ENCODE results near the gene CAMKK1. TPM values are rescaled to one million over a fixed set of nuclear protein-coding genes. Genes with fewer than 3 reads are reported as not detected.
"Not testable (repeated sequence)": the region's sequence is repeated elsewhere in the genome, so short reads cannot be mapped to it uniquely, and the experiment has no call there.

The CAMKK1 gene
- total RNA-seq, 2 donors from 2014 or later: 5.8 to 5.9 TPM

DNA sequence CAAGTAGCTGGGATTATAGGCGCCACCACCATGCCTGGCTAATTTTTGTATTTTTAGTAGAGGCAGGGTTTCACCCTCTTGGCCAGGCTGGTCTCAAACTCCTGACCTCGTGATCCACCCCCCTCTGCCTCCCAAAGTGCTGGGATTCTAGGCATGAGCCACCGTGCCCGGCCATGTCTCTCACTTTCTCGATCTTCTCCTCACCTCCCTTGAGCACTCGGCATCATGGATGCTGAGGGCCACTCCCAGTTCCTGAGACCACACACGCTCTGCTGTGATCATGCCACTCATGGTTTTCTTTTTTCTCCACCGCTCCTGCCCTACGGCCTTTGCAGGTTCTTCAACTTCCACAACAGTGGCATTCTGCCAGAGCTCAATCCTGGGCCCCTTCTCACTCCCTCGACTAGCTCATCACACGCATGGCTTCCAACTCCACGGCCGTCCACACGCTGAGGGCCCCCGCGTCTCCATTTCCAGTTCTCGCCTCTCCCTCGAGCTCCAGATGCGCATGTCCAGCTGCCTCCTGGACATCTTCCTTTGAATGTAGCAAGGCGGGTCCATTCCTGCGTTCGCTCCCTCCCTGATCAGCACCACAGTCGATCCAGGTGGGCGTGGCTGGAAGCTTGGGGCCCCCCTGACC lies 41.3 kb downstream of the CAMKK1 start:
- Mint-ChIP-seq H3K4me1 (peaks cover 5% of the 10 kb centered on the region), H3K27me3 (peaks cover 16% of the 10 kb centered on the region), H3K27ac (peak overlapping the region; percentile 68), H3K36me3 (ENCODE audit: low read depth) (peaks cover 3% of the 10 kb centered on the region), H3K4me3 (no peak overlapping the region)
- DNase-seq: no peak
- no peaks in the 10 kb centered on the region for H3K9me3 ChIP-seq (ENCODE audit: control insufficient read depth, low read length, poor library complexity, severe bottlenecking)
- ATAC-seq: no peak

DNA sequence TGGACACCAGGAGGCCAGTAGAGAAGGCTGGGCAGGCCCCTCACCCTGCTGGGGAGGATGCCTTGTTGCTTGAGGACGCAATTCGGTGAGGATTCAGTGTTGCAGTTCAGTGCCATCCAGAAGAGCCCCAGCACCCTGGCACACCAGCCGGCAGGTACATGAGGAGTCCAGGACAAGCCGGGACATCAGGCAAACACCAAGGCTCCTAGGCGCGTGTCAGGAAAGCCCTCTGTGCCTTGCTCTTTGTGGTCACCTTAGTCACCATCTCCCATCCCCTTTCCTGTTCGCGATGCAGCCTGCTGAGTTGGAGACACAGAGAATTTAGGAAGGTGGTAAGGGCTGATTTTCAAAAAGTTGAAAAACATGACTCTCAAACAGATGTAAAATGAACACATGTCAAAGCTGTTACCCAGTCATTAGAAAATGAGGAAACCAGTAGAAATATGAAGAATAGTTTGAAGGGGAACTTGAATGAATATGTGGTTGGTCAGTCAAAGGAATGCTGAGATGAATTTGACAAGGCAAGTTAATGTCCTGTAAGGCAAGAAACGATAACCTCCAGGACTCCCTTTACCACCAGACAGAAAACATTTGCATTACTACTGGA lies 44.5 kb downstream of the CAMKK1 start:
- peaks cover 16% of the 10 kb centered on the region for H3K27me3 Mint-ChIP-seq

DNA sequence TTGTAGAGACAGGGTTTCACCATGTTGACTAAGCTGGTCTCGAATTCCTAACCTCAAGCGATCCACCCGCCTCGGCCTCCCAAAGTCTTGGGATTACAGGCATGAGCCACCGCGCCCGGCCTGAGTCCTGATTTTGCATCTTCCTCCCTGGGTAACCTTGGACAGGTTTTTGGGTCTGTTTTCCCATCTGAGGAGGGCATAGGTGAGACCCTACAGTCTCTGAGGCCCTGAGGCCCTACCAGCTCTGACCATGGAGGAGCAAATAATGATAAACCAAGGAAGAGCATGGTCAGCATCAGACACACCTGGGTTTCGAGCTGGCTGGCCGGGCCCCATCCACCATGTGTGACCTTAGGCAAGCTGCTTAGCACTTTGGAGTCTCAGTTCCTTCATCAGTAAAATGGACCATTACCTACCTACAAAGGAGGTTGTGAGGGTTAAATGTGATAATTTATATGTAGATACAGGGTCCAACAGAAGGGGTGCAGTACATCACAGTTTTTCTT lies 45.6 kb downstream of the CAMKK1 start:
- peaks cover 9% of the 10 kb centered on the region for H3K27me3 Mint-ChIP-seq
- peaks cover 24% of the 10 kb centered on the region for H3K4me1 Mint-ChIP-seq
- ATAC-seq (no peak), DNase-seq (no peak)
- H3K4me3 Mint-ChIP-seq: no peak overlapping the region
- no peaks in the 10 kb centered on the region for H3K9me3 ChIP-seq (ENCODE audit: control insufficient read depth, low read length, poor library complexity, severe bottlenecking)
- H3K36me3 Mint-ChIP-seq (ENCODE audit: low read depth): peaks cover 3% of the 10 kb centered on the region
- H3K27ac Mint-ChIP-seq: no peak overlapping the region

More for the DNA sequence above, 44.5 kb downstream of the CAMKK1 start:
- Mint-ChIP-seq H3K27ac (no peak overlapping the region), H3K36me3 (ENCODE audit: low read depth) (peaks cover 3% of the 10 kb centered on the region), H3K4me3 (no peak overlapping the region), H3K4me1 (peaks cover 24% of the 10 kb centered on the region)
- no peaks in the 10 kb centered on the region for H3K9me3 ChIP-seq (ENCODE audit: control insufficient read depth, low read length, poor library complexity, severe bottlenecking)
- no peak for ATAC-seq
- no peak for DNase-seq

DNA sequence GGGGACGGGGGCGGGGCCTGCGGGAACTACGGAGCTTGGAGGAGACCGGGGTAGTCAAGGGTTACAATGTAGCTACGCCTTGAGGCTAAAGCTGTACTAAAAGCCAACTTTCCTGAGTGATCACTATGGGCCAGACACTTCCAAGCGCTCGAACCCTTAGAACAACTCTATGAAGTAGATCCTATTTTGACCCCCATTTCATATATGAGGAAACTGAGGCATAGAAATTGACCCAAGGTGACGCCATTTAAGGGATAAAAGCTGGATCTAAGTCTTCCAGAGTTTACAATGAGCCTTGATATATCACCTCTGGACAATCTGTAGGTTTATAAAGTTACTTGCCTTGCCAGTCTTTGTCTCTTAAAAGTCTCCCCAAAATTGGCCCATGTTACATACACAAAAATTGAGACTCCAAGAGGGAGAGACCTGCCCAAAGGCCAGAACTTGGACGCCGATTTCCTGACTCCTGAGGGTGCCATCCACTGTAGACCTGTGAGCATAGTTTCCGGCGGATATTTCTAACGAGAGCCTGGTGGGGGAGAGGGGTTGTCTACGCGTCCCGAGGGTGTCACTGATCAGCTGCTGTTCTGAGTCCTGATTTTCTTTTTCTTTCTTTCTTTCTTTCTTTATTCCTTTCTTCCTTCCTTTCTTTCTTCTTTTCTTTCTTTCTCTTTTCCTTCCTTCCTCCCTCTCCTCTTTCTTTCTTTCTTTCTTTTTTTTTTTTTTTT lies 46.3 kb downstream of the CAMKK1 start:
- DNase-seq: no peak
- Mint-ChIP-seq H3K4me1 (peaks cover 21% of the 10 kb centered on the region), H3K27me3 (peaks cover 3% of the 10 kb centered on the region), H3K36me3 (ENCODE audit: low read depth) (no peaks in the 10 kb centered on the region), H3K27ac (no peak overlapping the region), H3K4me3 (peak overlapping the region; percentile 93)
- no peak for ATAC-seq
- no peaks in the 10 kb centered on the region for H3K9me3 ChIP-seq (ENCODE audit: control insufficient read depth, low read length, poor library complexity, severe bottlenecking)

DNA sequence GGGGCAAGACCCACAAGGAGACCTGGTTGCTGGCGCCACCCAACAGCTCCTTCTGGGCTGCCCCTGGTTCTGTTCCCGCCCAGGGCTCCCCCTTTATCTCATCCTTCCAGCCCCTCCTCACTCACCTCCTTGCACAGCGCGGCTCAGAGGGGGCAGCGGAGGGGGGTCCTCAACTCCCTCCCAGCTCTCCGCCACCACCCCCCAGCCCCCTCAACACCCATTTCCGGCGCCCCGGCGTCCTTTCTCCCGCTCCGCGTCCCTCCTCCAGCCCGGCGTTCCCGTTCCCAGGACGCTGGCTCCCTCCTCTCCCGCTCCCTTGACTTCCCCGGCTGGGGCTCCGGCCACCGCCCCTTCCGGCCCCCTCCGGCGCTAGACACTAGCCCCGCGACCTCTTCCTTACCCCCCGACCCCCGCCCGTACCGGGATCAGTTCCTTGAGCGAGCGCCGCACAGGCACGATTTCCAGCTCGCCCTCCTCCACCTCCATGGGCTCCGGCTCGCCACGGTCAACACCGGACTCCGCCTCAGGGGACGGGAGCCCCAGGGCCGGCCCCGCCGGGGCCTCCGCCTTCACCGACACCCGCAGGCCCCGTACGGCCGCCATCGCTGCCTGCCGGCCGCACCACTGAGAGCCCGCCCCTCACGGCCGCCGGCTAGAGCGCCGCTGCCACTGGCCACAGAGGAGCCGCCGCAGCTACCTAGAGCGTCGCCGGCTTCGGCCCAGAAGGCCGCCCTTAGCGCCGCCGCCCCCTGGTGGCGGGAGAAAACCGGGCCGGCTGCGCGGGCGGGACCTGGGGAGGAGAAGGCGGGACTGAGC lies 47.0 kb downstream of the CAMKK1 start, which contains the start of gene NCBP3:
Gene NCBP3, minus strand, starts transcription at position 626 of the 816 bp plus-strand sequence. Its CDS starts 23 bp downstream, at position 603.
- Mint-ChIP-seq H3K36me3 (ENCODE audit: low read depth) (no peaks in the 10 kb centered on the region), H3K4me1 (peaks cover 21% of the 10 kb centered on the region)

DNA sequence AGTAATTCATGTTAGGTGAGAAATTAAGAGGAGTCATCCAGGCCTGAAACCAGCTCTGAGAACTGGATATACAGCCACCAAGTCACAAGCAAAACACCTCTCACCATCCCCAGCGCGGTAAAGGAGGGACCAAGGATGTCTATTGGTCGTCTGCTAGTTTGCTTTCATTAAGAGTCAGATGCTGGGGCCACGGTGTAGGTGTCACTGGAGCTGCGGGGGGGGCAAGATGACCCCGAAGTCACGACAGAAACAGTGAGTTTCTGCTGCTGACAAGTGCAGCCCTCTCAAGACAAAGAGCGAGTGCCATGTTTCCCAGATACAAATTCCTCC lies 47.6 kb downstream of the CAMKK1 start:
- ATAC-seq: no peak
- Mint-ChIP-seq H3K27me3 (no peaks in the 10 kb centered on the region), H3K4me1 (peaks cover 26% of the 10 kb centered on the region), H3K4me3 (peak overlapping the region; percentile 93), H3K36me3 (ENCODE audit: low read depth) (peaks cover 2% of the 10 kb centered on the region), H3K27ac (peak overlapping the region; percentile 85)
- no peak for DNase-seq
- no peaks in the 10 kb centered on the region for H3K9me3 ChIP-seq (ENCODE audit: control insufficient read depth, low read length, poor library complexity, severe bottlenecking)

More for the DNA sequence above, 47.0 kb downstream of the CAMKK1 start, which contains the start of gene NCBP3:
- Mint-ChIP-seq H3K27ac (peak within 1 kb of the TSS; percentile 85), H3K4me3 (peak within 1 kb of the TSS; percentile 93), H3K27me3 (no peaks in the 10 kb centered on the region)
- H3K9me3 ChIP-seq (ENCODE audit: control insufficient read depth, low read length, poor library complexity, severe bottlenecking): no peaks in the 10 kb centered on the region
- ATAC-seq: peak; percentile 97
- DNase-seq: peak; percentile 89 to 96 (median 93)

DNA sequence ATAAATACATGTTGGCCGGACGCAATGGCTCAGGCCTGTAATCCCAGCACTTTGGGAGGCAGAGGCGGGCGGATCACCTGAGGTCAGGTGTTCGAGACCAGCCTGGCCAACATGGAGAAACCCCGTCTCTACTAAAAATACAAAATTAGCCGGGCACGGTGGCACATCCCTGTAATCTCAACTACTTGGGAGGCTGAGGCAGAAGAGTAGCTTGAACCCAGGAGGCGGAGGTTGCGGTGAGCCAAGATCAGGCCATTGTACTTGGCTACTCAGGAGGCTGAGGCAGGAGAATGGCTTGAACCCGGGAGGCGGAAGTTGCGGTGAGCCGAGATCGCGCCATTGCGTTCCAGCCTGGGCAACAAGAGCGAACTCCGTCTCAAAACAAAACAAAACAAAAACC lies 48.3 kb downstream of the CAMKK1 start:
- H3K27me3 Mint-ChIP-seq; H3K9me3 ChIP-seq (ENCODE audit: control insufficient read depth, low read length, poor library complexity, severe bottlenecking); DNase-seq; H3K36me3 Mint-ChIP-seq (ENCODE audit: low read depth); ATAC-seq: not testable (repeated sequence)
- peaks cover 27% of the 10 kb centered on the region for H3K4me1 Mint-ChIP-seq
- peak overlapping the region; percentile 93 for H3K4me3 Mint-ChIP-seq
- H3K27ac Mint-ChIP-seq: peak overlapping the region; percentile 37

DNA sequence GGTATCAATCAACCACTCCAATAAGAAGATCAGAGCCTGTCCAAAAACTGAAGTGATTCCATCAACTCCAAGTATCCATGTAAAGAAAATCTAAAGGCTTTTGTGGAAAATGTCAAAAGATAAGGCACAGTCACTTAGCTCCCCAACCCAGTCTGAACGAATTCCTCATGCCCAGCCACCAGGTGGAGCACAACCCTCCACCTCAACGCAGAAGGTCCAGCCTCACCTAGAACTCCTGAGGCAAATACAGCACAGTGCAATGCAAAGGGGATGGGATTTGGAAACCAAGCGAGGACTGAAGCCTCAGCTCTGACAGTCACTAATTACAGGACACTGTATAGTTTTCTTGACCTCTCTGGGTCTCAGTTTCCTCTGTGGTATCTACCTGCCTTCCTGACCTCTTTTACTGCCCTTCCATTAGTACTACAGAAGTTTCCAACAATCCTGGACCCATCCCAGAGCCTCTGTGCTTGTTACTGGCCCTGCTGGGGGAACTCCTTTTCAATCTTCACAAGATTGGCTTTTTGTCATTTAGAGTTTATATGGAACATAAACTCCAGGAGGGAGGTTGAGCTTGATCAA lies 48.8 kb downstream of the CAMKK1 start:
- peak overlapping the region; percentile 37 for H3K27ac Mint-ChIP-seq
- H3K27me3 Mint-ChIP-seq: no peaks in the 10 kb centered on the region
- H3K9me3 ChIP-seq (ENCODE audit: control insufficient read depth, low read length, poor library complexity, severe bottlenecking): no peaks in the 10 kb centered on the region
- DNase-seq: peak in 1 of 3 donors; percentile 36
- peaks cover 27% of the 10 kb centered on the region for H3K4me1 Mint-ChIP-seq
- peaks cover 2% of the 10 kb centered on the region for H3K36me3 Mint-ChIP-seq (ENCODE audit: low read depth)
- H3K4me3 Mint-ChIP-seq: peak overlapping the region; percentile 49
- no peak for ATAC-seq

DNA sequence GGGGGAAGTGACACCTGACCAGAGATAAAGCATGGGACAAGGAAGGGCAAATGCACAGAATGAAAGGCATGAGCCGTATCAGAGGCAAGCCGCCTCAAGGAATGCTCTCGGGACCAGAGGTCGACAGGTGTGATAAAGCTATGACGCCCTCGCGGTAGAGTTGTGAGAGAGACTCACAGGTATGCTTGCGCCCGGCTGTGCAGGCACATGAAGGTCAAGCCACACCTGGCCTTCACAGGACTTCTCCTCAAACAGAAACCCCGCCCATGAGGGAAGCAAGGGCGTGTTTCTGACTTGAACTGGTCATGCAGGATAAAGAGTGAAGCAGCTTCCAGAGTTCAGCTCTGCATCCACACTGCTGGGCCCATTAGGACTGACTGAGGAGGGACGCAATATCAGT lies 54.6 kb downstream of the CAMKK1 start:
- no peaks in the 10 kb centered on the region for H3K9me3 ChIP-seq (ENCODE audit: control insufficient read depth, low read length, poor library complexity, severe bottlenecking)
- ATAC-seq: no peak
- Mint-ChIP-seq H3K4me1 (peaks cover 22% of the 10 kb centered on the region), H3K27me3 (no peaks in the 10 kb centered on the region), H3K4me3 (no peak overlapping the region), H3K27ac (peak overlapping the region; percentile 37), H3K36me3 (ENCODE audit: low read depth) (peaks cover 5% of the 10 kb centered on the region)
- no peak for DNase-seq

DNA sequence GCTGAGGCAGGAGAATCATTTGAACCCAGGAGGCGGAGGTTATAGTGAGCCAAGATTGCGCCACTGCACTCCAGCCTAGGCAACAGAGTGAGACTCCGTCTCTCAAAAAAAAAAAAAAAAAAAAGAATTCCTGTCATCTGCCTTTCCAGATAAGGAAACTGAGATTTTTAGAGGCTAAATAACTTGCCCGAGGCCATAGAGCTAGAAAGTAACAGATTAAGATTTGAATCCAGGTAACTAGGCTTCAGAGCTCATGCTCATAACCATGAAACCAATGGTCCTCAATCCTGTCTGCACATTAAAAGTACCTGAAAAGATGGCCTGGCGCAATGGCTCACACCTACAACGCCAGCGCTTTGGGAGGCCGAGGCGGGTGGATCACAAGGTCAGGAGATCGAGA lies 56.3 kb downstream of the CAMKK1 start:
- H3K27ac Mint-ChIP-seq: no peak overlapping the region
- H3K9me3 ChIP-seq (ENCODE audit: control insufficient read depth, low read length, poor library complexity, severe bottlenecking): no peaks in the 10 kb centered on the region
- peaks cover 5% of the 10 kb centered on the region for H3K36me3 Mint-ChIP-seq (ENCODE audit: low read depth)
- DNase-seq (no peak), ATAC-seq (no peak)
- H3K4me3 Mint-ChIP-seq: no peak overlapping the region
- peaks cover 23% of the 10 kb centered on the region for H3K4me1 Mint-ChIP-seq
- H3K27me3 Mint-ChIP-seq: no peaks in the 10 kb centered on the region

DNA sequence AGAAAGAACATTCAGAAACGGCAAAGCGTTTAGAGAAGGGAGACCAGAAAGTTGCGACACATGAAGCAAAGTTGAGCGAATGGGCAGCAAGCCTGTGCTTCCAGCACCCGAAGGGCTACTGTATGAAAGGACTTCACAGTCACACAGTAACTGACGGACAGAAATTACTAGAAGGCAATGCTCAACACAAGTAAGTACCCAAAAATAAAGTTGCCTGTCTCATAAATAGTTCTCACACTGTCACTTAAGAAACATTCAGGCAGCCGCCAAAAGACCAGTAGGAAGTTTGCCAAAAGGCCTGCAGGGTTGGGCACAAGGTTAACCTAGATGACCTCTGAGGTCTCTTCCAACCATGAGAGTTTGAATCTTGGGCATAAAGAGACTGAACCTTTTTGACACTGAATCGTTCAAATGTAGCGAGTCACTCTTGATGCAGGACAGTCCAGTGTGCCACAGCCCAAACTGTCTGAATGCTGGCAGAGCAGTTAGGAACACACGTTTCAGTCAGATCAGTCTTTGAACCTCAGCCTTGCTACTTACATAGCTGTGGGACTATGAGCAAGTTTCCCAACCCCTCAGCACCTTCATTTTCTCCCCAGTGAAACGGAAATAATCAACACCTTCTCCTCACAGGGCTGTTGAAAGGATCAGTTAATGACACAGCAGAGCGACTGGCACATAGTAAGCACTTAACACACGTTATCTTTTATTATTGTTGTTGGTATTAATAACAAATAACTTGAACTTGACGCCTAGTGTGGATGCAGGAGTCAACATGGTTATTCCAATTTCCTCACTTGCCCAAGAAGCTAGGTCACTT lies 57.2 kb downstream of the CAMKK1 start:
- no peaks in the 10 kb centered on the region for H3K27me3 Mint-ChIP-seq
- no peak overlapping the region for H3K4me3 Mint-ChIP-seq
- no peaks in the 10 kb centered on the region for H3K9me3 ChIP-seq (ENCODE audit: control insufficient read depth, low read length, poor library complexity, severe bottlenecking)
- ATAC-seq: no peak
- peaks cover 21% of the 10 kb centered on the region for H3K4me1 Mint-ChIP-seq
- H3K27ac Mint-ChIP-seq: no peak overlapping the region
- H3K36me3 Mint-ChIP-seq (ENCODE audit: low read depth): peaks cover 4% of the 10 kb centered on the region
- no peak for DNase-seq

DNA sequence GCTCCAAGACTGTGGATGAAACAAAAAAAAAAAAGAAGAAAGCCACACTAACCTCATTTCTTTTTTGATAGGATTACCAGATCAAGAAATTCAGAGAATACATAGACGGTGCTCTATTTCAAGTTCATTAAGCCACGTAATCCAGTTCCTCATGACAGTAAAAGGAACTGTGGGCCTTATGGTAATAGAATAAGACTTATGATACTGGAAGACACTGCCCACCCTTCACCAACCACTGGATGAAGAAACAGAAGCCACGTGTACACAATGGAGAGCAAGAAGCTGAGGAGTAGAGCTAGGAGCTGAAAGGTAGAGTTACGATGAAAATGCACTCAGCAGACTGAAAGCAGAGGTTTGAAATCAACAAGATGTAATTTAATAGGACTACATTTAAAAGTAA lies 58.0 kb downstream of the CAMKK1 start:
- DNase-seq: no peak
- no peak overlapping the region for H3K4me3 Mint-ChIP-seq
- H3K27ac Mint-ChIP-seq: no peak overlapping the region
- peaks cover 3% of the 10 kb centered on the region for H3K36me3 Mint-ChIP-seq (ENCODE audit: low read depth)
- H3K4me1 Mint-ChIP-seq: peaks cover 16% of the 10 kb centered on the region
- H3K9me3 ChIP-seq (ENCODE audit: control insufficient read depth, low read length, poor library complexity, severe bottlenecking): no peaks in the 10 kb centered on the region
- no peak for ATAC-seq
- no peaks in the 10 kb centered on the region for H3K27me3 Mint-ChIP-seq
